ENCODE data around the gene NIPBL. TPM values are rescaled to one million over a fixed set of nuclear protein-coding genes. Genes with fewer than 3 reads are reported as not detected.

The NIPBL gene
- total RNA-seq, 1 donor from 2014 or later: 63.0 TPM

GRCh38 chr5:37060030-37060429, 183.5 kb downstream of the NIPBL start:
- ATAC-seq: no peak
- H3K4me1 ChIP-seq: no peaks in the 10 kb centered on the region
- intact Hi-C loops (cut with DNase I): no loop called here
- no peak overlapping the region for H3K27ac ChIP-seq
- TF ChIP-seq CTCF (IDR thresholded peaks at IDR 0.05): no peak
- no peaks in the 10 kb centered on the region for H3K9me3 ChIP-seq
- no peak overlapping the region for H3K4me3 ChIP-seq
- H3K36me3 ChIP-seq: peaks cover 98% of the 10 kb centered on the region
- no peaks in the 10 kb centered on the region for H3K27me3 ChIP-seq
- no peak for DNase-seq

- peaks cover 81% of the 10 kb centered on the region for H3K36me3 ChIP-seq
- TF ChIP-seq CTCF (IDR thresholded peaks at IDR 0.05): no peak
- no peak overlapping the region for H3K4me3 ChIP-seq
- no peak for DNase-seq
- intact Hi-C loops (cut with DNase I): no loop called here
- ATAC-seq: no peak
- no peak overlapping the region for H3K27ac ChIP-seq
- H3K9me3 ChIP-seq: no peaks in the 10 kb centered on the region
- H3K27me3 ChIP-seq: no peaks in the 10 kb centered on the region
- H3K4me1 ChIP-seq: no peaks in the 10 kb centered on the region
Observed at GRCh38 chr5:37063739-37064138, 187.2 kb downstream of the NIPBL start.

GRCh38 chr5:37064442-37064841, 187.9 kb downstream of the NIPBL start:
- no peaks in the 10 kb centered on the region for H3K27me3 ChIP-seq
- H3K27ac ChIP-seq: no peak overlapping the region
- intact Hi-C loops (cut with DNase I): no loop called here
- H3K4me3 ChIP-seq: no peak overlapping the region
- ATAC-seq (no peak), DNase-seq (no peak)
- peaks cover 74% of the 10 kb centered on the region for H3K36me3 ChIP-seq
- no peak for TF ChIP-seq CTCF (IDR thresholded peaks at IDR 0.05)
- H3K9me3 ChIP-seq: no peaks in the 10 kb centered on the region
- H3K4me1 ChIP-seq: no peaks in the 10 kb centered on the region

- no peak overlapping the region for H3K27ac ChIP-seq
- no peaks in the 10 kb centered on the region for H3K27me3 ChIP-seq
- no peak for ATAC-seq
- peaks cover 4% of the 10 kb centered on the region for H3K36me3 ChIP-seq
- no peaks in the 10 kb centered on the region for H3K9me3 ChIP-seq
- intact Hi-C loops (cut with DNase I): no loop called here
- no peak overlapping the region for H3K4me3 ChIP-seq
- no peak for TF ChIP-seq CTCF (IDR thresholded peaks at IDR 0.05)
- no peak for DNase-seq
- no peaks in the 10 kb centered on the region for H3K4me1 ChIP-seq
Observed at GRCh38 chr5:37071487-37071886, 194.9 kb downstream of the NIPBL start.

- no peak overlapping the region for H3K27ac ChIP-seq
- ATAC-seq: peak; percentile 49
Observed at GRCh38 chr5:37071901-37072581, 195.5 kb downstream of the NIPBL start.

More at GRCh38 chr5:37071901-37072581, 195.5 kb downstream of the NIPBL start:
- H3K4me1 ChIP-seq: no peaks in the 10 kb centered on the region
- no peaks in the 10 kb centered on the region for H3K9me3 ChIP-seq
- no peak overlapping the region for H3K4me3 ChIP-seq
- H3K27me3 ChIP-seq: no peaks in the 10 kb centered on the region
- DNase-seq: no peak
- no peak for TF ChIP-seq CTCF (IDR thresholded peaks at IDR 0.05)
- intact Hi-C loops (cut with DNase I): no loop called here
- H3K36me3 ChIP-seq: no peaks in the 10 kb centered on the region
